Measurements from ENCODE around the gene PRR9.

Gene PRR9

GRCh38 chr1:153231363-153231762 lies 14.0 kb downstream of the PRR9 start:
- no peak for DNase-seq

- no peak for DNase-seq
These were observed 14.4 kb downstream of the PRR9 start for GRCh38 chr1:153231785-153232184.

DNA sequence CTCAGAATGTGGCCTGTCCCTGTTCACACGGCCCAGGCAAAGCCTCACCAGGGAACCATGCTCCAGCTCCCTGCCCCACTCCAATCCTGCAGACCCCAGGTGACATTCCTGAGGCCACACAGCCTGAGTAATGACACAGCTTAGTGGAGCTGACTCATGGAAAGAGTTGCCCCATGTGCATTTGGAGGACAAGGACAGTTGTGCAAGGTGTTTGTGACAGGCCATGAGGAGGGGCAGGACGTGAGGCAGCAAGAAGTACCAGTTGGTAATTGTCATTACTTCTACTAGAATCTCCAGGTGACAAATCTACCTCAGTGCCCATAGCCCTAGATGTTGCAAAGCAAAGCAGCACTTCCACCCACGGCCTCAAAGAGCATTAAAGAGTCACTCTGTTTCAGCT lies 15.2 kb downstream of the PRR9 start:
- DNase-seq, result no peak

DNA sequence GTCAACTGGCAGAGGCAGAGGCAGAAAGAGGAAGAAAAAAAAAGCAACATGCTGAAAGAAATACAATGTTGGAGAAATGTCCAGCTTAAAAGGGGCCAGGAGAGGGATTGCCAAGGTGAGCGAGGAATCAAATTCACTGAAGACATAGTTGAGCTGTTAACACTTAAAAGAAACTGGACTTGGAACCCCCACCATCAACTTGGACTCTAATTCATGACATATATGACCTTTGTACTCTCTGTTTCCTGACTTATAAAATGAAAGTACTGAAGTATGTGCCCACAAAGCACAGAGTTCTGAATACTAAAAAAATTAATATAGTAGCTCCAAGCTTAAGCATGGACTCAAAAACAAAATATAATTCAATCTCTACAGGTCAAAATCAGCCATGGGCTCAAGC lies 16.1 kb downstream of the PRR9 start:
- no peak for DNase-seq

- peak in 2 of 3 experiments; percentile 13 to 49 for DNase-seq
These were observed 21.1 kb downstream of the PRR9 start for GRCh38 chr1:153238527-153238926.

- DNase-seq, result no peak
These were observed 24.8 kb downstream of the PRR9 start for GRCh38 chr1:153242160-153242559.

- no peak for DNase-seq
These were observed 28.1 kb downstream of the PRR9 start for GRCh38 chr1:153245466-153245865.

DNA sequence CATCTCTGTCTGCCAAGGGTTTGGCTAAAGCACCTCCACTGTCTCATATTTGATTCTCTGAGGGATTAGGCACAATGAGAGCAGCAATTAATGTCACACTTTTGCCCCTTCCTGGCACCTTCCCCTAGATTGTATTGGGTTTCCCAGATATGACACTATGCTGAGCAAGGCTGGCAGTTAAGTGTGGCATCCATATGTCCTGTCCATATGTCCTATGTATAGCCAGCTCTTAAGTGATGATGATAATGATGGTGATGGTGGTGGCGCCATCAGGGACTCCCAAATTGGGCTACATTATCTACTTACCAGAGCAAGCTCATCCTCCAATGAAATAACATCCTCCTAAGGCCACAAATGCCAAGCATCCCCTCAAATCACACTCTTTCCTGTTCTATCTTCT lies 28.6 kb downstream of the PRR9 start:
- no peak for DNase-seq

GRCh38 chr1:153246825-153247224 lies 29.4 kb downstream of the PRR9 start:
- DNase-seq, result no peak

DNA sequence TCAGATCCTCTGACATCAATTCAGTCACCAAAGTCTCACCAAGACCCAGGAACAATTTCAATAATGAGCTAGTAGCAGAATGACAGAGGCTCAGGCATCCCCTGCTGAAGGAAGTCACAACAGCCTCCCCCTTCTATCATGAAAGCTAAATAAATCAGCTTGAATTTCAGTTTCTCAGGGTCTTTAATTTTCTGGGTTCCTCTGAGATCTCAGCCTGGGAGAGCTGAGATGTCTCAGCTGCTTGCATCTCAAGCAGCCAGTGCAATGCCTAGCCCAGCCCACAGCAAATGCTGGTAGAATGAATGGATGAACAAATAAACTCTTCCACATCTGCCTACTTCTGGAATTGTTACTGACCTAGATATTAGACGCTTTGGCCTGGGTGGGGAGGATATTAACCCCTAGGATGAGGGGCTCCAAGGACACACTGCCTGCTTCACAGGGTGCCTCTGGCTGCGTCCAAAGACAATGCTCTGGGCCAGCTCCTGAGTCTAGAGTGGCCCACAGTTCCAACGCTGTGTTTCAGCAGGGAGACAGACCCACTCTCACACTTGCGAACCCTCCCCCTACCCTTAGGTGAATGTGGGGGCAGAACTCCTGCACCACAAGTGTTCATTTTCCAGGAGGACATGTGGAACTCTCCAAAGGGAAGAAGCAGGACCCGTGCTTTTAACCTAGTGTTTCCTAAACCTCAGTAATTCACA lies 30.9 kb downstream of the PRR9 start:
- DNase-seq, result no peak

DNA sequence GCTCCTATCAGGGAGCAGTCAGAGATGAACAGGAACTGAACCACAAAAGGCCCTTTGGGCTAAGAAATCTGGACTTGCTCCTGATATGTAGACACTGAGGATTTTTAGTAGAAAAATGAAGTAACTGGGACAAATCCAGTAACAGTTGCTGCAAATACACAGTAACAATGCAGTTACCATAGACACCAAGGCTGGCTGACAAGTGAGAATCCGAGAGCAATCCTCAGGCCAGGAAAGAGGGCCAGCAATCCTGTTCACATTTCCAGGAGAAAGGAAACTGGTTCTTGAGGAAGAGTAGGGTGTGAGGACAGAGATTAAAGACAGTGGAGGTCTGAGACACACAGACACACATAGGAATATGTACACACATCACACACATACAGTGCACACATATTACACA lies 32.8 kb downstream of the PRR9 start:
- no peak for DNase-seq

GRCh38 chr1:153251087-153251486 lies 33.7 kb downstream of the PRR9 start:
- DNase-seq, result no peak

DNA sequence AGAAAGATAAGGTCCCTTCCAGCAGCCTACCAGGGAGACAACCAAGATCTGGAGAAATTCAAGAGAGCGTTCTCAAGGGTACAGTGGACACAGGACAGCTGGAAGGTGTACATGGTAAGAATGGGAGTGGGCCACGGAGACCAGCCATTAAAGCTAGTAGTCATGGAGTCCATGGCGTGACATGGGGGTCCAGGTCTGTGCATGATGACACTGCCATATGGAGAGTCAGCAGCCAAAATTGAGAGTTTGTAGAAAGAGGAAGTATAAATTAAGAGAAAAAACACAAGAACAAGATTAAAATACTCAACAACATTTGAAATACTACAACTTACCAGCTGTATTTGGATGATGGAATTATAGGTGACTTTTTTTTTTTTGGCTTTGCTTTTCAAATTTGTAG lies 34.2 kb downstream of the PRR9 start:
- no peak for DNase-seq

- DNase-seq, result no peak
These were observed 34.6 kb downstream of the PRR9 start for GRCh38 chr1:153251988-153252387.

DNA sequence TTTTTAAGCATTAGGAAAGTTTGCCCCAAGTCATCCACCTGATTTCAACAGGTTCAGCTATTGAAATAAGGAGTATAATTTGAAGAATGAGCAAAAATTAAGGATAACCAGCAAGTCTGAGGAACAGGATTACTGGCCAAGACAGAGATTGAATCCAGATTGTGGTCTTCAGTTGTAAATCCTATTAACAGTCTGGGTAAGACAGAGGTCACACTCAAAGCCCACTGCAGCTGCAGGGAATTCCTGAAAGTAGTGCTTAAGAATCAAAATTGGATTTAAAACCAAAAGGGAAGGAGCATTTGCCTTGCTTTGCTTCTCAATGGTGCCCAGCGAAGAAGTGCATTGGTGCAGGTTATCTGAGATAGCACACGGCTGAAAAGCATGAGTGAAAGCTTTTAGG lies 35.7 kb downstream of the PRR9 start:
- DNase-seq, result no peak

DNA sequence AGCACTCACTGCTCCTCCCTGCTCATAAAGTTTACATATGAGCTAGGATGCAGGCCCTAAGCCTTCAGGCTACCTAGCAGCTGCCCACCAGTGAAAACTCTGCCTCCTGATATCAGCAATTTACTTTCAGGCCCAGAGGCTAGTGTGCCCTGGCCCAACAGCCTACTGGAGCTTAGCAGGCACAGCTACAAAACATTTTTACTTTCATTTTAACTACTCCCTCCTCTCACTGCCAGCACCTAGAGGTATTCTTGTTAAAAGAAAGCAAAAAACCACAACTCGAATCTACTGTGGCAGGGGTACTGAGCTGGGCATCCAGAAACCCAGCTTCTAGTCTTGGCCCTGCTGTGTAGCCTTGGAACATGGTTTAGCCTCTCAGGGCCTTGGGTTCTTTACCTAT lies 36.3 kb downstream of the PRR9 start:
- DNase-seq, result no peak

- no peak for DNase-seq
These were observed 42.0 kb downstream of the PRR9 start, which contains the start of gene LORICRIN for GRCh38 chr1:153259387-153259786. Gene LORICRIN (plus strand): TSS chr1:153259687. CDS start chr1:153260950, 1,263 bp downstream.

DNA sequence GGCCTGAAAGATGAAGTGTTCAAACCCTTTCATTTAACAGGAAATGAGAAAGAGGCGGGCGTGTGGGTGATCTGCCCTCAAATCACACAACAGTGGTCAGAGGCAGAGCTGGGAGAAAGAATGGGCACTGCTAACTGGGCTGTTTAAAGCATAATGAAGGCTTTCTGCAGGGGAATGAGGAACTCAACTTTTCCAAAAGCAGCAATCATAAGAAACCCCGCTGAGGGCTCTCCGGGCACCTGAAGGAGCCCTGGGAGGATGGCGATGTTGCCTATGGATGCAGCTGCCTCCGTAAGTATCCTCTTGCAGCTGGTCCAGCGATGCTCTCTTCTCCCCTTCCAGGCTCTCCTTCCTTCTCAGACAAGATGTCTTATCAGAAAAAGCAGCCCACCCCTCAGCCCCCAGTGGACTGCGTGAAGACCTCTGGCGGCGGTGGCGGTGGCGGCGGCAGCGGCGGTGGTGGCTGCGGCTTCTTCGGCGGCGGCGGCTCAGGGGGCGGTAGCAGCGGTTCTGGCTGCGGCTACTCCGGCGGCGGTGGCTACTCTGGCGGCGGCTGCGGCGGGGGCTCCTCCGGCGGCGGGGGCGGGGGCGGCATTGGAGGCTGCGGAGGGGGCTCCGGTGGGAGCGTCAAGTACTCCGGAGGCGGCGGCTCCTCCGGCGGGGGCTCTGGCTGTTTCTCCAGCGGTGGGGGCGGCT lies 43.3 kb downstream of the PRR9 start:
- DNase-seq, result peak; percentile 37 to 45 (median 40)

DNA sequence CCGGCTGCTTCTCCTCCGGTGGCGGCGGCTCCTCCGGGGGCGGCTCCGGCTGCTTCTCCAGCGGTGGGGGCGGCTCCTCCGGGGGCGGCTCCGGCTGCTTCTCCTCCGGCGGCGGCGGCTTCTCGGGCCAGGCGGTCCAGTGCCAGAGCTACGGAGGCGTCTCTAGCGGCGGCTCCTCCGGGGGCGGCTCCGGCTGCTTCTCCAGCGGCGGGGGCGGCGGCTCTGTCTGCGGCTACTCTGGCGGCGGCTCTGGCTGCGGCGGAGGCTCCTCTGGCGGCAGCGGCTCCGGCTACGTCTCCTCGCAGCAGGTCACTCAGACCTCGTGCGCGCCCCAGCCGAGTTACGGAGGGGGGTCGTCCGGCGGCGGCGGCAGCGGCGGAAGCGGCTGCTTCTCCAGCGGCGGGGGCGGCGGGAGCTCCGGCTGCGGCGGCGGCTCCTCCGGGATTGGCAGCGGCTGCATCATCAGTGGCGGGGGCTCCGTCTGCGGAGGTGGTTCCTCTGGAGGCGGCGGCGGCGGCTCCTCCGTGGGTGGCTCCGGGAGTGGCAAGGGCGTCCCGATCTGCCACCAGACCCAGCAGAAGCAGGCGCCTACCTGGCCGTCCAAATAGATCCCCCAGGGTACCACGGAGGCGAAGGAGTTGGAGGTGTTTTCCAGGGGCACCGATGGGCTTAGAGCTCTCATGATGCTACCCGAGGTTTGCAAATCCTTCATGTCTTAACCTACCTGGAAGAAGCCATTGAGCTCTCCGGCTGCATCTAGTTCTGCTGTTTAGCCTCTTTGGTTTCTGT lies 44.1 kb downstream of the PRR9 start:
- peak; percentile 46 to 68 (median 65) for DNase-seq

DNA sequence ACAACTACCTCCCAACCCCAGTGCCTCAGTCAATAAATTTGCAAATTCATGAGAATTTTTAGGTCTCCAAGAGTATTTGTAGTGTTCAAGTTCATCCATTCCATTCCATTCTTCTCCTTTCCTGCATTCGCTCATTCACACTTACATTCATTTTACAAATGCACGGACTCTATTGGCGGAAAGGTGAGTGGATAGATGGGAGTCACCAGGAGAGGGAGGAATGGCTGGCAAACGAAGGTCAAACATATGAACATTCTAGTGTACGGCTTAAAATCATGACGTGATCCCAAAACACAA lies 44.6 kb downstream of the PRR9 start:
- DNase-seq, result peak in 2 of 3 experiments; percentile 32 to 64

DNA sequence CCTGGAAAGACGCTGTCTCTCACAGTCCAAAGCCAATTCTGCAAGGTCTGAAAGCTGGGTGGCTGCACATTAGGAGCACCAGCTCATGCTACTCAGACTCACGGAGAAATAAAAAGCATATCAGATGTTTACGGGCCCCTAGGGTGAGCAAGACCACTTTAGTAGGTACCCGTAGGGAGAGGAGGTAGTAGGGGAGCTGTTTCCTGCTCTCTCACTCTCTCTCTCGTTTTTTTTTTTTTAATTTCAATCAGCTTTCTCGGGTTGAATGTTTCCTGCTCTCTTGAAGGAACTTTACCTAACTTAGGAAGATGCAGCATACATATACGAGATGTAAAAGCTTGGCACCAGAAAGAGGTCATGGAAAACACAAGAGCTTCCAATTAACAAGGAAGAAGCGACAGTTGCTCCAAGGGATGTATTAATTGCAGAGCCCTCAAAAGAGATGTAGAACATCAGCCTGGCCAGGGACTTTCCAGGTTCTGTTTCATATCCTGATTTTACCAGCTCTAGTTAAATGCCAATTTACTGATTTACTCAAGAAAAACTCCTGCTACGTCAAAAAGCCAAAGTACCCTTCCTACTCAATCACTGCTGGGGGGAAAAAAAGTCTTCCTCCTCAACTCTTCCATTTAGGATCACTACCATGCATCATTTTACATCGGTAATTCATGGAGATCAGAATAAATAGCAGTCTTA lies 45.2 kb downstream of the PRR9 start:
- DNase-seq, result peak in 1 of 3 experiments; percentile 47

DNA sequence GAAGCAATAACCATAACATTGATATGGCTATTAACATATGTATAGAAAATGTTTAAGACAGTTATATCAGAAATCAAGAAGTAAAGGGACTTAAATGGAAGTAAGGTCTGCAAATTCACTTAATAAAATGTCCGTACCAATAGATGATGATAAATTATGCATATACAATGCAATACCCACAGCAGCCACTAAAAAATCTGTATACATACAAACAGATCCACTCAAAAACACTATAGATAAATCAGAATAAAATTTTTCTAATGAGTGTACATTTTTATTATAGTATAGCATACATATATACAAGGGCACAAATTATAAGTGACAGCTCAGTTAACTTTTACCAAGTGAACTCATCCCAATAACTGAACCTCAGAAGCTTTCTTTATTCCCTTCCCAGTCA lies 48.1 kb downstream of the PRR9 start:
- DNase-seq, result no peak

Measured in NCI-H1417 (cell line).